Body of pancreas (tissue), 4 donors: ENCODE results near the gene PGM1. TPM values are rescaled to one million over a fixed set of nuclear protein-coding genes. Genes with fewer than 3 reads are reported as not detected.

Experiments
- ATAC-seq: fragments of 150-250 bp; one replicate; pipeline ENCODE4 v1.9.1; 2016
- DNase-seq, 4 donors: peaks; one replicate each; pipeline ENCODE4 v3.0.0-alpha.2; 2019
- H3K27ac ChIP-seq, 4 donors: fragments of 200-600 bp; sonication (generic); 1 replicate in 3 of 4; 2 replicates in 1 of 4; pipeline versions ENCODE4 v1.5.1 to v1.6.1; 2016 to 2019; ENCODE audit warnings: mild to moderate bottlenecking in 1 of 4, mixed read lengths in 1 of 4, moderate library complexity in 1 of 4
- H3K27me3 ChIP-seq, 2 donors: fragments of 200-600 bp; sonication (generic); one replicate each; pipeline ENCODE4 v1.6.0; 2016; ENCODE audit warnings: mild to moderate bottlenecking in 1 of 2
- H3K36me3 ChIP-seq, 2 donors: fragments of 200-600 bp; sonication (generic); replicated peaks in 1 of 2; 2 replicates each; pipeline ENCODE4 v1.5.1; 2016; ENCODE audit warnings: low read depth in 2 of 2; ENCODE audit not compliant: insufficient read depth in 1 of 2
- H3K4me1 ChIP-seq: fragments of 200-600 bp; sonication (generic); one replicate; pipeline ENCODE4 v1.6.0; 2016
- H3K4me3 ChIP-seq, 2 donors: fragments of 200-600 bp; sonication (generic); 1 replicate in 1 of 2; 2 replicates in 1 of 2; pipeline ENCODE4 v1.5.1; 2016 to 2019
- H3K9me3 ChIP-seq, 3 donors: fragments of 200-600 bp; sonication (generic); 1 replicate in 2 of 3; 2 replicates in 1 of 3; pipeline ENCODE4 v1.5.1; 2016
- POLR2A ChIP-seq, 3 donors: fragments of 450-650 bp; IDR thresholded peaks; one replicate each; pipeline ENCODE4 v1.6.1; 2016; ENCODE audit warnings: antibody characterized with exemption in 3 of 3, mild to moderate bottlenecking in 2 of 3
- WGBS, 2 donors: methylation state at CpG; one replicate each; pipeline ENCODE4 v1.1.5; 2017; 5-methylcytosine and 5-hydroxymethylcytosine counted together
- intact Hi-C: fragments of 100-400 bp; cut with DNase I; formaldehyde crosslinking; loops from one replicate; pipeline ENCODE4 v1.15.1; 2023
- total RNA-seq, 2 donors: library from RNA; depleted of rRNA; stranded (reverse); fragments of >200 nt; gene quantifications; one replicate each; pipeline ENCODE4 v1.1.0, GENCODE V29; 2016
- TF ChIP-seq, protein P1 (sequence below), 7 experiments: fragments of 450-650 bp in 4 of 7; fragments of 200-600 bp in 3 of 7; sonication (generic) in 3 of 7; IDR thresholded peaks; one replicate each; pipeline ENCODE4 v1.5.1; 2016 to 2019; ENCODE audit warnings: antibody characterized with exemption in 7 of 7

The PGM1 gene
- total RNA-seq, 2 donors from 2014 or later, result 68.5 to 123 TPM

DNA sequence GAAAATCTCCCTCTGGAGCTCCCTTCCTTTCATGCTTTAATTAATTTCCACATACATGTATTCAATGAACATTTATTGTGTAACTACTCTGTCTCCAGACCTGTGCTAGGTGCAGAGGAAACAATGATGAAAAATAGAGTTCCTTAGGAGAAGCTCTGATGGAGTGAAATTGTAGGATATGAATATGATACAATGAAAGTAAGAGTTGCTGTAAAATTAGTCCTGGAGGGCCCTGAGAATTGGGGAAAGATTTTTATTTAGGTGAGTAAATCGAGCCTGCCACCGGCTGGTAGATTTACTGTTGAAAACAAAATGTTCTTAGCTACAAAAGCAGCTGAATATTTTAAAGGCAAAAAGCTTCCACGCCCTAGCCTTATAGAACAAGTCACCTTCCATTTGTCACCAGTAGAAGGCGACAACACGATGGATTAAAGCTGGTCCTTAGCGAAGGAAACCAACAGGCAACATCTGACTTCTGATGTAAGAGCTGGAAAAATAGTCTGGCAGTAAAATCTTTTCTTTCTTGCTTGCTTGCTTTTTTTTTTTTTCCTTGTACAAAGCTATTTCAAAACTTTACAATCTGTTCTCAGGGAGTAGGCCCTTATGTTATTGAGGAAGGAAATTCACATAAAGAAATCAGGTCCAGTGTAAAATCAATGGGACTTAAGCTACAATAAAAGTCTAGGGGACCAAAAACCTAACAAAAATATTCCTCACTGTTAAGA is 98.7 kb downstream of the PGM1 start:
- WGBS, 2 donors, result 1 to 2% methylated on average over 6 of the region's 6 CpGs
- Histone ChIP-seq H3K27me3 (no peaks in the 10 kb centered on the region), H3K9me3 (no peaks in the 10 kb centered on the region), H3K27ac (peak overlapping the region in 2 of 4 donors; percentile 13 to 44), H3K4me1 (peaks cover 19% of the 10 kb centered on the region), H3K36me3 (no peaks in the 10 kb centered on the region), H3K4me3 (no peak overlapping the region)
- intact Hi-C loops, result no loop called here
- TF ChIP-seq, protein P1, sequence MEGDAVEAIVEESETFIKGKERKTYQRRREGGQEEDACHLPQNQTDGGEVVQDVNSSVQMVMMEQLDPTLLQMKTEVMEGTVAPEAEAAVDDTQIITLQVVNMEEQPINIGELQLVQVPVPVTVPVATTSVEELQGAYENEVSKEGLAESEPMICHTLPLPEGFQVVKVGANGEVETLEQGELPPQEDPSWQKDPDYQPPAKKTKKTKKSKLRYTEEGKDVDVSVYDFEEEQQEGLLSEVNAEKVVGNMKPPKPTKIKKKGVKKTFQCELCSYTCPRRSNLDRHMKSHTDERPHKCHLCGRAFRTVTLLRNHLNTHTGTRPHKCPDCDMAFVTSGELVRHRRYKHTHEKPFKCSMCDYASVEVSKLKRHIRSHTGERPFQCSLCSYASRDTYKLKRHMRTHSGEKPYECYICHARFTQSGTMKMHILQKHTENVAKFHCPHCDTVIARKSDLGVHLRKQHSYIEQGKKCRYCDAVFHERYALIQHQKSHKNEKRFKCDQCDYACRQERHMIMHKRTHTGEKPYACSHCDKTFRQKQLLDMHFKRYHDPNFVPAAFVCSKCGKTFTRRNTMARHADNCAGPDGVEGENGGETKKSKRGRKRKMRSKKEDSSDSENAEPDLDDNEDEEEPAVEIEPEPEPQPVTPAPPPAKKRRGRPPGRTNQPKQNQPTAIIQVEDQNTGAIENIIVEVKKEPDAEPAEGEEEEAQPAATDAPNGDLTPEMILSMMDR (IDR thresholded peaks at IDR 0.05), result peak; percentile 62 to 97 (median 90)
- no peak for TF ChIP-seq POLR2A (IDR thresholded peaks at IDR 0.05)
- peak; percentile 99 for ATAC-seq
- DNase-seq, result peak; percentile 71 to 87 (median 78)

DNA sequence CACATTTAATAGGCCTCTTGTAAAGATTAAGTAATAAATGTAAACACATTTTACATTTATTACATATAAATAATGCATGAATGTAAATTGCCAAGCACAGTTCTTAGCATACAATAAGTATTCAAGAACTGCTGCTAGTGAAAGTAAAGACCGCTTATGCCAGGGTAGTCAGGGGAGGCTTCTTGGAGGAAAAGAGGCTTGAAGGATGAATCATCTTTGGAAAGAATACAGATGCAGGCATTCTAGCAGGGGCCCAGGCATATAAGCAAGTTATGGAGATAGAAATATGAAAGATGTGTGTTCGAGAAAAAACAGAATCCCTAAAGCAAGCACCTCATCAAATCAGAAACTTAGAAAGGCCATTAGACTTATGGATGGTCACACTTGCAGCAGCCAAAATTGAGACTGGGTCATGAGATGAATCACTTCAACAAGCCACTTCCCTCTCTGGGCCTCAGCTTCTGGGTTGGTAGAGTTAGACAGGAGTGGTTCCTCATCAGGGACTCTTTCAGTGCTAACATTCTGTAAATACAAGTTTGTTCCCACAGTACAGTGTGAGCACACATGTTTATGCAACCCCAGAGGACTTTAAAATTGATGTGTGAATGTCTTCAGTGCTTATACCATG is 100.8 kb downstream of the PGM1 start:
- DNase-seq (no peak), ATAC-seq (no peak)
- no peaks in the 10 kb centered on the region for H3K27me3 ChIP-seq
- H3K27ac ChIP-seq, result peak overlapping the region in 1 of 4 donors; percentile 15
- no peak overlapping the region for H3K4me3 ChIP-seq
- no peaks in the 10 kb centered on the region for H3K36me3 ChIP-seq
- H3K4me1 ChIP-seq, result peaks cover 36% of the 10 kb centered on the region
- WGBS, 2 donors, result 88 to 97% methylated on average over 2 of the region's 2 CpGs
- intact Hi-C loops, result no loop called here
- TF ChIP-seq, protein P1 (IDR thresholded peaks at IDR 0.05), result no peak
- TF ChIP-seq POLR2A (IDR thresholded peaks at IDR 0.05), result no peak
- H3K9me3 ChIP-seq, result no peaks in the 10 kb centered on the region

DNA sequence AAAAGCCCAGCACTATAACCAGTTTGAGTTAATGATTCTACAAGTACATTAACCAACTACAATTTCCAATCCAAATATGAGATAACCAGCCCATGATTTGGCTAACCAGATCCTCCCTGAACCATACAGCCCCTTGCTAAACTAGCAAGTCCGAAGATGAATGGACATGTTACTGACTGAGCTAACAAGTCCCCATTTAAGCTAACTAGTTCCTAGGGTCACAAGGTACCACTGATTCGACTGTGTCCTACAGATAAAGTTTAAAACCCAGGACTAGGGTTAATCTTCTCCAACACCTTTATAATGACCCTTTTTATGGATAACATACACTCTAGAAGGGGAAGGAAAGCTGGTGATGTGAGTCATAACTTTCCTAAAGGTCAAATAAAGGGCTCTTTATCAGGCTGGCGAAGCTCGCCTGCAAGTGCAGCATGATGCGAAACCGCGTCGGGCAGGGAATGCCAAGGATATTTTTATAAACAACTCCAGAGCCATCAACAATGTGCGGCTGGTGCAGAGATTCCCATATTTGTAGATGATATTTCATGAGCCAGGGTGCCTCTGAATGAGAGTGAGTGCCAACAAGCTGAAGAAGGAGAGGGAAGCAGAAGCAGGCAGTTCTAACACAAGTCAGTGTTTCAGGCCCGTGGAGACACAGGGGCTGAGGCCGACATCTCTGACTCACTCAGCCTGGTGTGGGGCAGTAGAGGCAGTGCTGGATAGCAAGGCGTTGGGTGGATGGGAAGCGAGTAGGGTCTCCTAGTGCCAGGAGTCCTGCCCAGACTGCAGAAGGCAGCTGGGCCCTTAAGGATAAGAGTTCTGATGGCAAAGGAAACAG is 105.0 kb downstream of the PGM1 start:
- H3K27me3 ChIP-seq, result no peaks in the 10 kb centered on the region
- TF ChIP-seq POLR2A (IDR thresholded peaks at IDR 0.05), result no peak
- TF ChIP-seq, protein P1 (IDR thresholded peaks at IDR 0.05), result no peak
- intact Hi-C loops, result no loop called here
- H3K9me3 ChIP-seq, result no peaks in the 10 kb centered on the region
- WGBS, 2 donors, result 26 to 41% methylated on average over 13 of the region's 13 CpGs
- ATAC-seq, result peak; percentile 72
- H3K36me3 ChIP-seq, result no peaks in the 10 kb centered on the region
- peaks cover 72% of the 10 kb centered on the region for H3K4me1 ChIP-seq
- DNase-seq, result peak; percentile 53 to 79 (median 70)
- H3K27ac ChIP-seq, result peak overlapping the region; percentile 69 to 75 (median 70)
- H3K4me3 ChIP-seq, result no peak overlapping the region

DNA sequence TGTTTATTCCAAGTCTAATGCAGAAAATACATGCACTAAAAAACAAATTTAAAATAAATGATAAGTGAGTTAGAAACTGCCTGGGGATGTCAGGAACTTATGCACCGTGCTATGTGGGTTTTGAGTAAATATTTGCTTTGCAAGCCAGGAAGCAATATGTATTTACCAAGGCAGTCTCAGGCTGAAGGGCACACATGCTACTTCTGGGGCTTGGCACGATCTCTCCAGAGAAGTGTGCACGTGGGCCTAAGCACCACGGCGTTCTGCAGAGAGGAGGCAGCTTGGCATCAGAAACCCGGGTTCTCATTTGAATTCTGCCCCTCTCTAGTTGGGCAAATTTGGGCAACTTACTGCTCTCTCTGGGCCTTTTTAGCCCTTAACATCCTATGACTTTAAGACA is 108.0 kb downstream of the PGM1 start:
- Histone ChIP-seq H3K9me3 (no peaks in the 10 kb centered on the region), H3K4me1 (peaks cover 87% of the 10 kb centered on the region), H3K27me3 (no peaks in the 10 kb centered on the region), H3K36me3 (no peaks in the 10 kb centered on the region), H3K27ac (peak overlapping the region; percentile 35 to 83 (median 66)), H3K4me3 (no peak overlapping the region)
- WGBS, 2 donors, result 18 to 19% methylated on average over 6 of the region's 6 CpGs
- TF ChIP-seq, protein P1 (IDR thresholded peaks at IDR 0.05), result peak in 4 of 7 experiments; percentile 17 to 45 (median 24)
- TF ChIP-seq POLR2A (IDR thresholded peaks at IDR 0.05), result no peak
- peak; percentile 73 to 89 (median 86) for DNase-seq
- ATAC-seq, result peak; percentile 78
- intact Hi-C loops, result no loop called here
